Adipocyte (in vitro differentiated cells): Measurements from ENCODE around the gene TNFRSF13B.

Experiments
- DNase-seq: peaks from one replicate; pipeline ENCODE4 v3.0.0-alpha.2; 2015; ENCODE audit warnings: low read depth
- H3K27me3 ChIP-seq: replicated peaks from 2 replicates; pipeline ENCODE4 v1.7.0; 2013; ENCODE audit warnings: mild to moderate bottlenecking, low read length, moderate library complexity; ENCODE audit not compliant: control insufficient read depth, insufficient read depth
- H3K36me3 ChIP-seq: 2 replicates; pipeline ENCODE4 v1.7.0; 2013; ENCODE audit warnings: low read length, mild to moderate bottlenecking, moderate library complexity; ENCODE audit not compliant: control insufficient read depth, insufficient read depth, severe bottlenecking
- H3K4me1 ChIP-seq: 2 replicates; pipeline ENCODE4 v1.7.0; 2013; ENCODE audit warnings: mild to moderate bottlenecking, low read length, moderate library complexity; ENCODE audit not compliant: control insufficient read depth, insufficient read depth
- H3K4me3 ChIP-seq: 2 replicates; pipeline ENCODE4 v1.7.0; 2013; ENCODE audit warnings: mild to moderate bottlenecking, low read length, moderate library complexity
- H3K9ac ChIP-seq: 2 replicates; pipeline ENCODE4 v1.7.0; 2013; ENCODE audit warnings: mild to moderate bottlenecking, low read length, moderate library complexity
- H3K9me3 ChIP-seq: 2 replicates; pipeline ENCODE4 v1.7.0; 2013; ENCODE audit warnings: mild to moderate bottlenecking, low read length, moderate library complexity; ENCODE audit not compliant: control insufficient read depth

TNFRSF13B gene

GRCh38 chr17:16989953-16990860 is 18.3 kb upstream of the TNFRSF13B start:
- Histone ChIP-seq H3K9me3 (no peaks in the 10 kb centered on the region), H3K4me1 (peaks cover 11% of the 10 kb centered on the region), H3K27me3 (no peaks in the 10 kb centered on the region), H3K4me3 (no peak overlapping the region), H3K36me3 (no peaks in the 10 kb centered on the region), H3K9ac (no peak overlapping the region)
- peak; percentile 14 for DNase-seq

- no peaks in the 10 kb centered on the region for H3K36me3 ChIP-seq
- no peaks in the 10 kb centered on the region for H3K9me3 ChIP-seq
- no peak for DNase-seq
- H3K4me3 ChIP-seq: no peak overlapping the region
- H3K4me1 ChIP-seq: peaks cover 9% of the 10 kb centered on the region
- no peak overlapping the region for H3K9ac ChIP-seq
- no peaks in the 10 kb centered on the region for H3K27me3 ChIP-seq
These were observed 17.5 kb upstream of the TNFRSF13B start for GRCh38 chr17:16989230-16989952.

GRCh38 chr17:16988749-16989229 is 16.9 kb upstream of the TNFRSF13B start:
- Histone ChIP-seq H3K4me3 (no peak overlapping the region), H3K9me3 (no peaks in the 10 kb centered on the region), H3K36me3 (no peaks in the 10 kb centered on the region), H3K9ac (no peak overlapping the region), H3K27me3 (no peaks in the 10 kb centered on the region), H3K4me1 (peaks cover 9% of the 10 kb centered on the region)
- no peak for DNase-seq

- peak; percentile 61 for DNase-seq
- peaks cover 9% of the 10 kb centered on the region for H3K4me1 ChIP-seq
- H3K9ac ChIP-seq: peak overlapping the region; percentile 13
- no peaks in the 10 kb centered on the region for H3K9me3 ChIP-seq
- no peaks in the 10 kb centered on the region for H3K27me3 ChIP-seq
- no peaks in the 10 kb centered on the region for H3K36me3 ChIP-seq
- H3K4me3 ChIP-seq: no peak overlapping the region
These were observed 16.1 kb upstream of the TNFRSF13B start for GRCh38 chr17:16987830-16988601.

GRCh38 chr17:16987066-16987829 is 15.3 kb upstream of the TNFRSF13B start:
- no peak for DNase-seq
- Histone ChIP-seq H3K4me3 (no peak overlapping the region), H3K36me3 (no peaks in the 10 kb centered on the region), H3K9me3 (no peaks in the 10 kb centered on the region), H3K4me1 (peaks cover 9% of the 10 kb centered on the region), H3K9ac (no peak overlapping the region), H3K27me3 (no peaks in the 10 kb centered on the region)

GRCh38 chr17:16986391-16986790 is 14.5 kb upstream of the TNFRSF13B start:
- Histone ChIP-seq H3K9ac (no peak overlapping the region), H3K4me1 (peaks cover 9% of the 10 kb centered on the region), H3K36me3 (no peaks in the 10 kb centered on the region), H3K9me3 (no peaks in the 10 kb centered on the region), H3K27me3 (no peaks in the 10 kb centered on the region), H3K4me3 (no peak overlapping the region)
- no peak for DNase-seq

- no peak overlapping the region for H3K4me3 ChIP-seq
- DNase-seq: no peak
- H3K27me3 ChIP-seq: no peaks in the 10 kb centered on the region
- no peaks in the 10 kb centered on the region for H3K4me1 ChIP-seq
- H3K36me3 ChIP-seq: no peaks in the 10 kb centered on the region
- no peak overlapping the region for H3K9ac ChIP-seq
- no peaks in the 10 kb centered on the region for H3K9me3 ChIP-seq
These were observed 10.0 kb upstream of the TNFRSF13B start for GRCh38 chr17:16981928-16982327.

- Histone ChIP-seq H3K9me3 (no peaks in the 10 kb centered on the region), H3K9ac (no peak overlapping the region), H3K4me1 (no peaks in the 10 kb centered on the region), H3K36me3 (no peaks in the 10 kb centered on the region), H3K27me3 (no peaks in the 10 kb centered on the region), H3K4me3 (no peak overlapping the region)
- DNase-seq: peak; percentile 31
These were observed 9.2 kb upstream of the TNFRSF13B start for GRCh38 chr17:16980813-16981731.

- no peak for DNase-seq
- H3K27me3 ChIP-seq: peaks cover 4% of the 10 kb centered on the region
- no peaks in the 10 kb centered on the region for H3K36me3 ChIP-seq
- H3K9me3 ChIP-seq: no peaks in the 10 kb centered on the region
- no peaks in the 10 kb centered on the region for H3K4me1 ChIP-seq
- no peak overlapping the region for H3K4me3 ChIP-seq
- H3K9ac ChIP-seq: no peak overlapping the region
These were observed 8.1 kb upstream of the TNFRSF13B start for GRCh38 chr17:16980061-16980460.
